Ureter (tissue), 1 donor: ENCODE results near the gene HSDL2. TPM values are rescaled to one million over a fixed set of nuclear protein-coding genes. Genes with fewer than 3 reads are reported as not detected.

Experiments used
- DNase-seq: peaks from one replicate; pipeline ENCODE4 v3.0.0-alpha.2; 2020; ENCODE audit warnings: low spot score
- total RNA-seq: library from RNA; stranded (reverse); gene quantifications from one replicate; pipeline ENCODE4 v1.2.4, GENCODE V29; 2023
- donor health status: DM: yes; HTN: yes; CAD: no.

The HSDL2 gene
- total RNA-seq, 1 donor from 2014 or later: 61.4 TPM

DNA sequence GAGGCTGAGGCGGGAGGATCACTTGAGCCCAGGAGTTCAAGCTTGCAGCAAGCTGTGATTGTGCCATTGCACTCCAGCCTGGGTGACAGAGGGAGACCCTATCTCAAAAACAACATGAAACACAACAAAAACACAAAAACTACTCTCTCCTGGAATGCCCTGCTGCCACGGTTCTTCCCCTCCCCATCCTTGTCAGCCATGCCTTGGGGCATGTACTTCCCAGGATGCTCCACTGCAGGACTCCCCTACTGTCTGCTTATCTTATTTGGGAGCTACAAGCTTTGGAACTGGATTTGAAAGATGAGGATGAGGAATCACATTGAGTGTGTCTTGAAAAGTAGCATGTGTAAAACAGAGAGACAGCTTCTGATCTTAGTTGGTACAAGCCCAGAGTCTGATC, 66.6 kb downstream of the HSDL2 start:
- DNase-seq: no peak

DNA sequence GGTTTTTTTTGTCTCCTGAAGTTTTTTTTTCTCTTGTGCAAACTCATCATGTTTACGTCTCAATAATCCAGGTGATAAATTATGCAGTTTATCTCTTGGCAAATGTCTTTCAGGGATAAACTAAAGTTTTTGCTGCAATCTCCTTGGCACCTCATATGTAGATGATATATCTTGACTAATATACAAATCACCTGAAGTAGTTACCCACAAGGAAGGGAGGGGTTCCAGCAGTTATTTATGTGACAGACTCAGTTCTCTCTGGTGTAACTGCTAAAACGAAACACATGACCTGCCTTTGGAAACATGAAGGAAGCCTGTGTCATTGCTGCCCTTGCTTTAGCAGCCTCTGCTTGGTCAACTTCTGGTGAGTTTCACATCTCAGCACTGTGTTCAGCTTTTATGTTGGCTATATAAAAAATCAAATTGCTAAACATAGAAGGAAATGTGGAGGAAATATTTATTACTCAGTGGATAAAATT, 67.4 kb downstream of the HSDL2 start:
- no peak for DNase-seq

DNA sequence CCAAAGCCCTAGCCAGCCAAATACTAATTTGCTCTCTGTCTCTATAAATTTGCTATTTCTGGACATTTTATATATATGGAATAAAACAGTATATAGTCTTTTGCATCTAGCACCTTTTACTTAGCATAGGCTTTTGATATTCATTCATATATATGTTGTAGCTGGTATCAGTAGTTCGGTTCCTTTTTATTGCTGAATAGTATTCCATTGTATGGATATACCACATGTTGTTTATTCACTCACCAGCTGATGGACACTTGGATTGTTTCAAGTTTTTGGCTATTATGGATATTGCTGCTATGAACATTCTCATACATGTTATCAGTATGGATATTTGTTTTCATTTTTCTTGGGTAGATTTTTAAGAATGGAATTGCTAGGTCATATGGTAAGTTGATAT, 82.9 kb downstream of the HSDL2 start:
- DNase-seq: no peak

DNA sequence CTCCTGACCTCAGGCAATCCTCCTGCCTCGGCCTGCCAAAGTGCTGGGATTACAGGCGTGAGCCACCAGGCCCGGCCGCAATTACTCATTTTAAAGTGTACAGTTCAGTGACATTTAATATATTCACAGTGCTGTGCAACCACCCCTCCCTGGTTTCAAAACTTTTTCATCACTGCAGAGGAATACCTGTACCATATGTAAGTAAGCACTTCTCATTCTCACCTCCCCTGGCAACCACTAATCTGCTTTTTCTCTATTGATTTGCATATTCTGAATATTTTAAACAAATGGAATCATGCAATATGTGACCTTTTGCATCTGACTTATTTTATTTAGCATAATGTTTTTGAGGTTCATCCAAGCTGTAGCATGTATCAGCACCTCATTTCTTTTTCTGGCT, 85.4 kb downstream of the HSDL2 start:
- no peak for DNase-seq

DNA sequence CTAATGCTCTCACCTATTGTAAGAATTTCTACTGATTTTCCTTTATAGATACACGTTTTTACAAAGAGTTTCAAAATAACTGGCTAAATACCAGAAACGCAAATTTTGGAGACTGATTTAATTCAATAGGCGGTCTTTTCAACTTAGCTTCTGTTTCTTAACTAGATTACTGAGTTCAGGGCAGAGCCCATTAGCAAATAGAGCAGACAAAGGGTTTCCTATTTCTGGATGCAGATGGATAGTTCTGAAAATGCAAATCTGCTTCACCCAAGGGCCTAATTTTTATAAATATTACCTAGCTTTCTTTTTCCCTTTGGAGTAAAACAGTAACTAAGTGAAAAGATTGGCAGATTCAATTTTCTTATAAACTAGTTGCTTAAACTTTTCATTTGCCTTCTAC, 93.1 kb downstream of the HSDL2 start:
- no peak for DNase-seq

DNA sequence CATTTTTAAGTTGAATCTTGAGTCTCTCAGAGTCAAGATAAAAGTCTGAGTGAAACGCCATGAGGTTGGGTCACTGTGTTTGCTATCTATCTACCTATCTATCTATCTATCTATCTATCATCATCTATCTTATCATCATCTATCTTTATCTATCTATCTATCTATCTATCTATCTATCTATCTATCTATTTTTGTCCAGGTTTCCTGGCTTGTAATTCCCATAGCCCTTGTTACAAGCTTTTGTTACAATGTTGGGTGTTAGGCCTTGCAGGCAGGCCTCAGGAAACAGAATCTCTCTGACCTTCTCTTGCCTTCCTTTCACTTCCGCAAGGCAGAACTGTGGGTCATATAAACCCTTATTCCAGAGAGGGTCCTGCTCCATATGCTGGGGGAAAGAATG, 94.1 kb downstream of the HSDL2 start:
- no peak for DNase-seq

DNA sequence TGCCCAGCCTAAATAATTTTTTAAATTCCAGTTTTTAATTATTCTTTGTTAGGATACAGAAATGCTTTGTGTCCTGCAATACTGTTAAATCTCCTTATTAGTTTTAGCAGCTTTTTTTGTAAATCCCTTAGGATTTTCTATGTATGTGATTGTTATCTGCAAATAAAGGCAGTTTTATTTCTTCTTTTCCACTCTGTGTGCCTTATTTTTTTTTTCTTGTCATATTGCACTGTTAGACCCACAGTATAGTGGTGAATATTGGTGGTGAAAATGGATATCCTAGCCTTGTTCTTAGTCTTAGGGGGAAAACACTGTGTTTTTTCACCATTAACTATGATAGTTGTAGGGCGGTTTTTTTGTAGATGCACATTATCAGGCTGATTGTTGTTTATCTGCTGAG, 95.4 kb downstream of the HSDL2 start:
- DNase-seq: no peak

DNA sequence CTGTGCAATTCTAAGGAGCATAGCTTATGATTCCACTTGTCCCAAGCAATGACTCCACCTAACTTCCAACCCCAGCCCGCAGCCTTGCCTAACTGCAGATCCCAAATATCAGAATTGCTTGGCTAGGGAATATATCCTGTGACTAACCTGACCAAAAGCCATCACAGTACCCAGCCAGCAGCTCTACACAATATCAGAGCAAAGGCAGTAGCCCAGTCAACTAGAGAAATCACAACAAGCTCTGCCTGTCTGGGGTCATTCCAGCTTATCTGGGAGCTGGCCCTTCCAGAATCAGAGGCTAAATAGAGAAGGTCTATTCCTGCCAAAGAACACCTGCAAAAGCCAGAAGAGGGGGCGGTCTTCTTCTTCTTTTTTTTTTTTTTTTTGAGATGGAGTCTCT, 97.4 kb downstream of the HSDL2 start:
- no peak for DNase-seq

DNA sequence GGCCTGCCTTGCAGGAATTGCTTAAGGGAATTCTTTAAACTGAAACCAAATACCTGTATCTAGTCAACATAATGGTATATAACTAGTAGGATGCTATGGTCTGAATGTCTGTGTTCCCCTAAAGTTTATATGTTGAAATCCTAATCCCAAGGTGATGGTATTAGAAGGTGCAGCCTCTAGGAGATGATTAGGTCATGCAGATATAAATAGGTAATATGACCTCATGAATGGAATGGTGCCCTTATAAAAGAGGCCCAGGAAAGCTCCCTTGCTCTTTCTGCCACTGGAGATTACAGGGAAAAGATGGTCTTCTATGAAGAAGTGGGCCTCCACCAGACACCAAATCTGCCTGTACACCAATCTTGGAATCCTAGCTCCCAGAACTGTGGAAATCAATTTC, 99.3 kb downstream of the HSDL2 start:
- DNase-seq: no peak

DNA sequence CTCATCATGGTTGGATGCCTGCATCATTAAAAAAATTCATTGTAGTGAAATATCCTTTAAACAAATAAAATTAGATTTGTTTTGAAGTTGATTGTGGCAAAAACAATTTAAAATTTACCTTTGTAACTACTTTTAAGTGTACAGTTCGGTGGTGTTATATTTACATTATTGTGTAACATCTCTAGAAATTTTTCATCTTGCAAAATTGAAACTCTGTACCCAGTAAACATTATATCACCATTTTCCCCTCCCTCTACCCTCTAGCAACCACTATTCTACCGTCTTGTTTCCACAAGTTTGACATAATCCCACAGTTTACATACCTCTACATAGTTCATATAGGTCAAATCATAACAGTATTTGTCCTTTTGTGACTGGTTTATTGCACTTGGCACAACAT, 104.7 kb downstream of the HSDL2 start:
- no peak for DNase-seq

DNA sequence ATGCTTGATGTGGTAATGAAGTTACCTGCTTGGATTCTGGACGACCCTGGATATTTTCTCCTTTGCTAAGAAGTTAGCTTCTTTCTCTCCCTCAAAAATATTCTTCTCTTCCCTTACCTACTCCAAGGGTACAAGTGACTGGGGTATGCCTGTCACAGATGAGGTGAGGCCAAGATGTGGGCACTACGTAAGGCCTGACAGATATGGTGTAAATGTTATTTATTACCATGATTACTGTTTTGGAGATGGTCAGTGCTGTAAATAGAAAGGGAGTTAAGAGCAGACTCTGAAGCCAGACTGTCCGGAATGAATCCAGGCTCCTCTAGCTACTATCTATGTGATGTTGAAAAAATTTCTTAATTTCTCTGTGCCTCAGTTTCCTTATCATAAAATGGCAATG, 105.7 kb downstream of the HSDL2 start:
- DNase-seq: no peak

DNA sequence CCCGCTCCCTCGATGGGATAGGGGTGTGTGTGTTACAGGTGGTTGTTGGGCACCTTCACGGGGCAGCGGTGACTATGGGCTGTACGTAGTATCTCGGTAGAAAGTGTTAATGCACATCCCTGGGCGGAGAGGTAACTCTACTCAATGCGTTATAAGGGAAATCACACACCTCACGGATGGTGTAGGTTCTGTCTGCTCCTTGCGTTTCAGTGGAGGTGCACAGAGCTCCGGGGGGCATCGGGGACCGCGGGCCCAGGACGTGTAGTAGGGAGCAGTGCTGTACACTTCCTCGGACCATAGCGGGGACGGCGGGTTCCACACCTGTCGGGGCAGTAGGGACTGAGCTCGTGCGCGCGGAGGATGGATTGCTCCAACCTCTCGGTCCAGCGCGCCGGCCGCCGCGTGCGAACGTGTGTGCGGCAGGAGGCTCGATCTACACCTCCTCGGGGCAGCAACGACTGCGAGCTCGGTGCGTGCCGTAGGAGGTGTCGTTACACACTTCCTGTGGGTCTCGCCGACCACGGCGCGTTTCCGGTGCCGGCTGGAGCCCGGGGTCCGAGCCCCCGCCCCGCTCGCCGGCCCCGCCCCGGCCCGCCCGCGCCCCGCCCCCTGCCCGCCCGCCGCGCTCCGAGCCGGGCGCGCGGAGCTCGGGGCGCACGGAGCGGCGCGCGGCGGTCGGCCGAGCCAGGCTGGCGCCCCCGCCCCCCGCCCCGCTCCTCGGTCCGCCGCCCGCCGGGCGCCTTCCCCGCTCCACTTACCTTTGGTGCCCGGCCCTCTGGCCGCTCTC, 106.5 kb downstream of the HSDL2 start, which contains the start of gene KIAA1958:
TSS of gene KIAA1958 (plus strand) at position 607 of the 787 bp plus-strand sequence. CDS start 87,254 bp downstream, outside the sequence.
- peak; percentile 81 for DNase-seq

DNA sequence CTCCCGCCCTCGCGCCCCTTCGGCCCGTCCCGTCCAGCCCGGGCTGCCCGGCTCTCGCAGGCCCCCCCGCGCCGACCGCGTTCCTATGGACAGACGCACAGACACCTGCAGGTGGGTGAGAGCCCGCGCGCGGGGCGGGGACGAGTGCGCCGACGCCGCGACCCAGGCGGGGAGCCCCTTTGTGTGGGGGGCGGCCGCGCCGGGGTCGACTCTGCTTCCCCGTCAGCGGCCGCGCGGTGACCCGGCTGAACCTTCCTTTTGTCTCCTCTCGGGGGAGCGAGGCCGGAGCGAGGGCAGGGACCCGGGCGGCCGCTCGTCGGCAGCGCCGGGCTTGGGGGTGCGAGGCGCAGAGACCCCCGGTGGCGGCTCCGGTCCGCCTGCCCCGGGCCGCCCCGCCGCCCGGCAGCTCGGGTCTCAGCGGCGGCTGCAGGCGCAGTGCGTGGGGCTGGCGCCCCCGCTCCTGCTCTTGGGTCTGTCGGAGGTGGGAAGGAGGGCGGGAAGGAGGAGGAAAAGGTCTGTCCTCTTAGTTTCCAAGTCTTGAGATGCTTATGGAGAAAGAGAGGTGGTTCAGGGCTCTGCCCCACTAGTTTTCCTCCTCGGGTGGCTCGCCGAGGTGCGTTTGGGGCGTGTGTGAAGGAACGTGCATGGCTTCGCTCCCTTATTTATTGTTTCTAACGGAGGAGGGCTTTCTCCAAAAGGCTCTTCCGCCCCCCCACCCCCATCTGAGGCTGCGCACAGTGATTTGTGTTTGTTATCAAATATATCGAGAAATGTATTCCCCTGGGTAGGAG, 107.3 kb downstream of the HSDL2 start:
- DNase-seq: peak; percentile 59

DNA sequence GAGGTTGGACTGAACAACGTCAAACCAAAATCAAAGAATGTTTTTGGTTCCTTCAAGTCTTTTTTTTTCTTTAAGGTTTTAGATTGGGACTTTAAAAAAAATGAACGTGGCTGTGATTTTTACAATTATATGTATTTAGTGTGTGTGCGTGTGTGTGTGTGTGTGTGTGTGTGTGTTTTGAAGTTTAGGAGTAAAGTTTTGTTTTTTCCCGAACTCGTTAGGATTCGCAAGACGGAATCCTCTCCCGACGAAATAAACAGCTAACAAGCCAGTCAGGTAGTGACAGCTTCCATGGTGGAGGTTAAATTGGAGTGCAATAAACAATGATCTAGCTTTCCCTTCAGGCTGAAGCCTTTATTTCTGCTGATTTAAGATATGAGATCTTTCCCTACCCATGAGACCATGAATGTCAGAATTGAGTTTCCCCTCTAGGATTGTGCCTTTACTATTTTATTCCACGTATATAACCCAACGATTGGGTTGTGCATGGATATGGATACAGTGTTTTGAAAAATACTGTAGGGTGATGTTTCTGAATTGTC, 108.0 kb downstream of the HSDL2 start:
- DNase-seq: no peak

DNA sequence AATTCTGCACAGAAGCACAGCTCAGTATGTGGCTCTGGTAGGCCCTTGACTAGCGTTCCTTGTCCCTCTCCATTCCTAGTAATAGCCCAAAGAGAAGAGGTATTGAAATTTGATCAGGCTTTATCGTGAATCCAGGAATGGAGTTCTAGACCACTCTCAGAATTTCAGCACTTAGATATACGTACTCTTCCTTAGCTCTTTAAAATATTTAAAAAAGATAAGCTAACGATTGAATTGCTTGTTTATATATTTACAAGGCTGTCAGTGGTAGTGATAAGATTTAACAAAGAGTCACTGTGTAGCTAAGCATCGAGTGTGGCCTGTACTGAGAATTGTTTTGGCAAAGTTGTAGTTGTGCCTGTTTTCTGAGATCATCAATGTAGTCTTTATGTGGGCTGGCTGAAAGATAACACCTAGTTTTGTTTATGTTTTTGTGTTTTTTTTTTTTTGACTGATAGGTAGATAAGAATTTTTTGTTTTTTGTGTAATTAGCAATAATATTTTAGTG, 109.2 kb downstream of the HSDL2 start:
- no peak for DNase-seq

DNA sequence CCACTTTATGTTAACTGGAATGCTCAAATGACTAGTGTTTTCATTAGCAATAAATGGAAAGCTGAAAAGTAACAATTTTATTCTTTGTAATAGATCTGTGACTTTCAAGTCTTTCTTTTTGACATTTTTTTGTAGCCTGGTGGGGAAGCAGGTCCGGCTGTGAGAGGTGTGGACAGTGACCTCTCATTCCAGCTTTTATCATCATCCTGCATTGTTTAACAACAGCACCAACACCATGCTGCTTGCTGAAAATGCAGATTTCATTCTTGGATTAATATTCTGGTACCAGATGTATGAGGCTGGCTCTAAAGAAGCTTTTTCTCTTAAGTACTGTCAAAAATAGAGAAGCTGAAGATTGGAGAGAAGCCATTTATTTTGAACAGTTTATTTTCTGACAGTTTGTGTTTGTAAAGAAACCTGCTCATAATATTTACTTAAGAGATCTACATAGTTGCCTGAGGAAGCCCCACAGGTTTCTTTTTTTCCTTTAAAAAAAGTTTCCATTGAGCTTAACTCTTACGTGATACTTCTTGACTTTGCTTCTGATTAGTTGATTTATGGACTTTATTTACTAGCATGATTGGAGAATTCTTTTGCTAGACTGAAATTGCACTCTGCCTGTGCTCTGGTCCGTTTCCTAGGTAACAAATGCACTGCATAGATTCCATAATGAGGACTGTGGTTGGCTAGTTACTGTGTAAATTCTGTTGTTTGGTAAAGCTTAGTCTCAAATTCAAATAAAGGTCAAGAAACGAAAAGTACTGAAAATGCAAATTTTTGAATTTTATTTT, 110.2 kb downstream of the HSDL2 start:
- DNase-seq: no peak

DNA sequence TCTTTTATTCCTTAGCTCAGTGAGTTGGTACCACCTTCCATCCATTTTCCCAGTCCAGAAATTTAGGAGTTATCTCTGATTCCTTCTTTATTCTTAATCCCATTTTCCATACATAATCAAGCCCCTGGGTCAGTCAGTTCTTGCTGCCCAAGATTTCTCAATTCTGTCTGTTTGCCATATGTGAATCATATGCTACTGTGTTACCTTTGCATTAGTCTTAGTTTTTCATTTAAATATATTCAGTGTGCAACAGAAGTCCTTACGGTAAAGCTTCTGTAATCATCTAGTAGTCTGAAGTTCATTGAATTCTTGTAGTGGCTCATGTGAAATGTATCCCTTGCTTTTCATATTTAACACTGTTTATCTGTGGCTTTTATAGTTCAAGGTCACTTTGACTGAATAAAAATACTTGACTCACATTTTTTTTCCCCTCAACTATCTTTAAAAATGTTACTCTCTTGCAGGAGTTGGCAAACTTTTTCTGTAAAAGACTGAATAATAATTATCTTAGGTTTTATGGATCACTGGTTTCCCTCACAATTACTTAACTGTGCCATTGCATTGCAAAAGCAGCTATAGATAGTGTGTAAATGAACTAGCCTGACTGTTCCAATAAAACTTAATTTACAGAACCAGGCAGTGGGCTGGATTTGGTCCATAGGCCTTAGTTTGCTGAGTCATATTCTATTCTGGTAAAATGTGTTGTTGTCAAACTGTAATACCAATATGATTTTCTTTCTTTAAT, 113.7 kb downstream of the HSDL2 start:
- DNase-seq: no peak

DNA sequence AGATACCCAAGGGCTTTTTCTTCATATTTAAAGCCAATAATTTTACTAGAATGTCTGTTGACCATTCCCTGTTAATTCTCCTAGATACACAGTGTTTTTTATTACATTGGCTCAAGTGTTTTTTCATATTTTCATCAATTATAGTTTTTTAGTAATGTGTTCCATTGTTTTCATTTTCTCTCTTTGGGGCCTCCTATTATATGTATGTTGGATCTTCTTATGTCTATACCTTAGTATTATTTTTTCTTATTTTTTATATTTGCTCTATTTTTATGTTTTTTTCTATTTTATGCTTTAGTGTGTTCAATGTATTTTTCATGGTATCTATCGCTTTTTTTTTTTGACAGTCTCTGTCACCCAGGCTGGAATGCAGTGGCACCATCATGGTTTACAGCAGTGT, 114.2 kb downstream of the HSDL2 start:
- DNase-seq: no peak

DNA sequence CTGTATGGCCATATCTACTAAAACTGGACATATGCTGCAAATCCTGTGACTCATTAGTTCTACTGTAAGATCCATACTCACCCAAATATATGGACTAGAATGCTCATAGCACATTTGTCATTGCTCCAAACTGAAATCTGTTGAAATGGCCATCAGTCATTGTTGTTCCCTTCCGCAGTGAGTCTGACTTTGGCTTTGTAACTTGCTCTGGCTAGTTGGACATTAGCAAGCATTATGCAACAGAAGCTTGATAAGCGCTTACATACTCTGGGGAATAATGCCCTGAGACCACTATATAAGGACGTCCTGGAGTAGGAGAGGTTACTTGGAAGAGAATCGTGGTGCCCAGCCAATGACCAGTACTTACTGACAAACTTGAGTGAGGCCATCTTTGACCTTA, 115.7 kb downstream of the HSDL2 start:
- DNase-seq: no peak

DNA sequence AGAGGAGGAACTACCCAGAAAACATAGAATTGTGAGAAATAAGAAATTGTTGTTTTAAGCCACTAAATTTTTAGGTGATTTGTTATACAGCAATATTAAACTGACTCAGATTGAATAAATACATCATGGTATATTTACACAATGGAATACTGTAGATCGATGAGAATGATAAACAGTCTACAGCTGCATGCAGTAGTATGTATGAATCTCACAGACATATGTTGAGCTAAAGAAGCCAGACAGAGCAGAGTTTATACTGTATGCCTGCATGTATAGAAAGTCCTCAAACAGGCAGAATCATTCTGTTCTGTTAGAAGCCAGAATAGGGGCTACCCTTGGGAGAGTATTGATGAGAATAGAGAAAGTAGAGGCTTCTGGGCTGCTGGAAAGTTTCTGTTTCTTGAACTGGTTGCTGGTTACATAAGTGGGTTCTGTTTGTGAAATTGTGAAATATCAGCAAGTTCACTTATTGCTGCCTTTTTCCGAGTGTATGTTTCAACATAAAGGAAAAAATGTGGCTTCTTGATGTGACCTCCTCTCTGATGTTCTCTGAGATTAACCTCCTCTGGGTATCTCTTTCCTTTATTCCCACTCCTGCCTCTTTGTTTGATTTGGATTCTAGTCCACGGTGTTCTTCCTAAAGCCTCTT, 116.3 kb downstream of the HSDL2 start:
- DNase-seq: no peak
